Measurements from ENCODE around the gene MTA3.
A peak's percentile ranks its signal among the peaks of the same experiment; 100 is the strongest.

MTA3 gene

DNA sequence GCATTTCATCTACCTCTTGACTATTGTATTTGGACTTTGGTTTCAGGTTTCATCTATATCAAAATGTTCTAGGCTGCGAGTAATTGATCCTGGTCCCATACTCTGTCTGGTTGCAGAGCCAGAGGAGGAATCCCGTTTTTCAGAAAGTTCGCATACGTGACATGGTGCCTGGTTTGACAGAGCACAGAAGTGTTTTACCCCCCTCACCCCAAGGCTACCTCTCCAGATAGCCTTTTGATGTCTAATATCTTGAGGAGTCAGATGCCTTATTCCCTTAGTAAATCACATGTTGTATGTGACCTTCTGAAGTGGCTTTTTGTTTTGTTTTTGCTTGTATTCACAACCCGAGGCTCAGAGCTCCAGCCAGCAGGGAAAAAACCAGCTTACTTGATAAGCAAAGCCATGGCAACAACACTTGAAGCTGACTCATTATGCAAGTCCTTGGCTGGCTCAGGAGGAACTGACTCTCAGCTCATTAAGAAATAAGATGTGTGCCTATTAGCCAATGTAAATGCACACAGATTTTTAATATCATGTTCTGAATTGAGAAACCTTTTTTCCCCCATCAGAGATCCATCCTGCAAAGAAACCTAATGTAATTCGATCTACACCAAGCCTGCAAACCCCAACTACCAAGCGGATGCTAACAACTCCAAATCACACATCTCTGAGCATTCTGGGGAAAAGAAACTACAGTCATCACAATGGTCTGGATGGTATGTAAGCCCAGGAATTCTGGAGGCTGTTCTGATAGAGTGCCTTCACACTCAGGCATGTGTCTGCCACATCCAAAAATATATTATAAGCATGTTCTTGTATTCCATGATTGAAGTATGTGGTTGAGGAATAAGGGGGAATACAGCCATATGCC lies 154.1 kb downstream of the MTA3 start:
- Histone ChIP-seq H3K79me2 (ENCODE audit: low read length) (no peaks in the 10 kb centered on the region), H4K20me1 (ENCODE audit: insufficient read depth, low read length) (no peaks in the 10 kb centered on the region), H3K27ac (ENCODE audit: low read length) (peak overlapping the region; percentile 68), H3K36me3 (replicated peaks; ENCODE audit: low read depth, low read length) (peaks cover 15% of the 10 kb centered on the region), H3K27me3 (ENCODE audit: low read depth, low read length) (no peaks in the 10 kb centered on the region), H3K4me1 (ENCODE audit: low read length) (peaks cover 43% of the 10 kb centered on the region), H3K9ac (ENCODE audit: low read length) (peak overlapping the region; percentile 42; the same call in 1 of the 2 replicates), H3K9me3 (ENCODE audit: insufficient read depth, low read length) (no peaks in the 10 kb centered on the region), H2AFZ (ENCODE audit: low read depth, low read length) (0 out of 2 replicates have a peak overlapping the region, but pooled peaks have one; percentile 5), H3K4me2 (ENCODE audit: low read length) (peak overlapping the region; percentile 81), H3K4me3 (ENCODE audit: low read length) (peak overlapping the region; percentile 67)
- TF ChIP-seq, protein P1, sequence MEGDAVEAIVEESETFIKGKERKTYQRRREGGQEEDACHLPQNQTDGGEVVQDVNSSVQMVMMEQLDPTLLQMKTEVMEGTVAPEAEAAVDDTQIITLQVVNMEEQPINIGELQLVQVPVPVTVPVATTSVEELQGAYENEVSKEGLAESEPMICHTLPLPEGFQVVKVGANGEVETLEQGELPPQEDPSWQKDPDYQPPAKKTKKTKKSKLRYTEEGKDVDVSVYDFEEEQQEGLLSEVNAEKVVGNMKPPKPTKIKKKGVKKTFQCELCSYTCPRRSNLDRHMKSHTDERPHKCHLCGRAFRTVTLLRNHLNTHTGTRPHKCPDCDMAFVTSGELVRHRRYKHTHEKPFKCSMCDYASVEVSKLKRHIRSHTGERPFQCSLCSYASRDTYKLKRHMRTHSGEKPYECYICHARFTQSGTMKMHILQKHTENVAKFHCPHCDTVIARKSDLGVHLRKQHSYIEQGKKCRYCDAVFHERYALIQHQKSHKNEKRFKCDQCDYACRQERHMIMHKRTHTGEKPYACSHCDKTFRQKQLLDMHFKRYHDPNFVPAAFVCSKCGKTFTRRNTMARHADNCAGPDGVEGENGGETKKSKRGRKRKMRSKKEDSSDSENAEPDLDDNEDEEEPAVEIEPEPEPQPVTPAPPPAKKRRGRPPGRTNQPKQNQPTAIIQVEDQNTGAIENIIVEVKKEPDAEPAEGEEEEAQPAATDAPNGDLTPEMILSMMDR (IDR thresholded peaks at IDR 0.05; ENCODE audit: low read depth, low read length) = no peak
- no peak for TF ChIP-seq EZH2phosphoT487 (IDR thresholded peaks at IDR 0.05; ENCODE audit: low read depth)

DNA sequence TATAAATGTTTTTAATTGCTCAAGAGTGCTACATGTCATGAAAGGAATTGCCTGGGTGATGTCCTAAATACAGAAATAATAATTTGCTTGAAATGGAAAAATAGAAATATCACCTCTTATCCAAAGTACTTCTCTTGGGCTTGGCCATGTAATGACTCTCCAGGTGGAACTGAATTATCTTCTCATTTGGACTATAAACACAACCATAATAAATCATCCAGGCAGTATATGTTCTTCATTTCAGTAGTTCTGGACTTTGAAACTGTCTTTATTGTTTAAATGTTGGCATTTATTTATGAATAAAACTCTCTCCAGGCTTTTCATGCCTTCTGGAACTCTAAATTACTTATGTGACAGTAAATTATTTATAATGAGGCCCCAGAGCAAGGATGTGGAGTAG lies 155.0 kb downstream of the MTA3 start:
- Histone ChIP-seq H3K4me2 (ENCODE audit: low read length) (peak overlapping the region; percentile 81), H3K79me2 (ENCODE audit: low read length) (no peaks in the 10 kb centered on the region), H3K27me3 (ENCODE audit: low read depth, low read length) (no peaks in the 10 kb centered on the region), H3K9me3 (ENCODE audit: insufficient read depth, low read length) (no peaks in the 10 kb centered on the region), H4K20me1 (ENCODE audit: insufficient read depth, low read length) (no peaks in the 10 kb centered on the region), H2AFZ (ENCODE audit: low read depth, low read length) (no peak overlapping the region), H3K4me3 (ENCODE audit: low read length) (no peak overlapping the region), H3K4me1 (ENCODE audit: low read length) (peaks cover 43% of the 10 kb centered on the region), H3K36me3 (replicated peaks; ENCODE audit: low read depth, low read length) (peaks cover 15% of the 10 kb centered on the region), H3K27ac (ENCODE audit: low read length) (no peak overlapping the region), H3K9ac (ENCODE audit: low read length) (no peak overlapping the region)
- TF ChIP-seq, protein P1 (IDR thresholded peaks at IDR 0.05; ENCODE audit: low read depth, low read length) = no peak
- TF ChIP-seq EZH2phosphoT487 (IDR thresholded peaks at IDR 0.05; ENCODE audit: low read depth) = no peak

DNA sequence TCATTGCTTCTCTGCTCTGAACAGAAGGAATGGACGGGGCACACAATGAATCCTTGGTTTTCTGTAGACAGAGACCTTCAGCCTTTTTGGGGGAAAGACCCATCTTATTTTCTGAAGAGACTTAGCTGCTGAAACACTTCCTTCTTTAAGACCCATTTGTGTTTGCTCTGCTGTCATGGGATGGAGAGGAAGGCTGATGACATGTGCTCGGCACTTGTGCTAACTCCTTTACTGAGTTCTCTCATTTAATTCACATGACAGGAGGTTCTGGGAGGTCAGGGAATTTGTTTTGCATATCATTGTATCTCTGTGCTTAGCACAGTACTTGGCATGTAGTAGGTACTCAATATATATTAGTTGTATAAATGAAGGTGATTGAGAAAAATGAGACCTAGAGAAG lies 156.5 kb downstream of the MTA3 start:
- Histone ChIP-seq H3K27me3 (ENCODE audit: low read depth, low read length) (no peaks in the 10 kb centered on the region), H3K9me3 (ENCODE audit: insufficient read depth, low read length) (no peaks in the 10 kb centered on the region), H2AFZ (ENCODE audit: low read depth, low read length) (no peak overlapping the region), H3K4me1 (ENCODE audit: low read length) (peaks cover 43% of the 10 kb centered on the region), H3K36me3 (replicated peaks; ENCODE audit: low read depth, low read length) (peaks cover 15% of the 10 kb centered on the region), H3K27ac (ENCODE audit: low read length) (peak overlapping the region; percentile 55), H3K4me3 (ENCODE audit: low read length) (peak overlapping the region; percentile 5; the same call in 1 of the 2 replicates), H3K9ac (ENCODE audit: low read length) (no peak overlapping the region), H3K79me2 (ENCODE audit: low read length) (no peaks in the 10 kb centered on the region), H4K20me1 (ENCODE audit: insufficient read depth, low read length) (no peaks in the 10 kb centered on the region), H3K4me2 (ENCODE audit: low read length) (peak overlapping the region; percentile 33)
- TF ChIP-seq, protein P1 (IDR thresholded peaks at IDR 0.05; ENCODE audit: low read depth, low read length) = no peak
- TF ChIP-seq EZH2phosphoT487 (IDR thresholded peaks at IDR 0.05; ENCODE audit: low read depth) = no peak

DNA sequence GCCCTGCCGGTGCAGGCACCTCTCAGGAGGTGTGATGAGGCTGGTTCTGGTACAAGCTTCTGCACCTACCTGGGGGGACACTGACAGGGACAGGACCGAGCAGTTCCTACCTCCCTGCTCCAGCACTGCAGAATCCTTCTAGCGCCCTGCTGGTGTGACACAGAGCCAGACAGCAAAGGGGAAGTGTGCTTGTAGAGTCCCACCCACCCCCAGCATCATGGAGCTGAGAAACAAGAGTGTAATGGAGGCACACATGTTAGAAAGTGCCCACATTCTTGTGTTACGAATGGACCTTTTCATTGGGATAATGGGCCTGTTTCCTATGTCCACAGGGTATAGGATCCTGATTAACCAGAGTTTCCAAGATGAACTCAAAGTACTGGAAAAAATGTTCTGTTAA lies 157.2 kb downstream of the MTA3 start:
- Histone ChIP-seq H3K9ac (ENCODE audit: low read length) (no peak overlapping the region), H3K79me2 (ENCODE audit: low read length) (no peaks in the 10 kb centered on the region), H3K4me3 (ENCODE audit: low read length) (no peak overlapping the region), H3K9me3 (ENCODE audit: insufficient read depth, low read length) (no peaks in the 10 kb centered on the region), H3K36me3 (replicated peaks; ENCODE audit: low read depth, low read length) (peaks cover 18% of the 10 kb centered on the region), H3K27ac (ENCODE audit: low read length) (peak overlapping the region; percentile 55), H2AFZ (ENCODE audit: low read depth, low read length) (no peak overlapping the region), H3K4me2 (ENCODE audit: low read length) (peak overlapping the region; percentile 33), H3K4me1 (ENCODE audit: low read length) (peaks cover 43% of the 10 kb centered on the region), H3K27me3 (ENCODE audit: low read depth, low read length) (no peaks in the 10 kb centered on the region), H4K20me1 (ENCODE audit: insufficient read depth, low read length) (no peaks in the 10 kb centered on the region)
- TF ChIP-seq, protein P1 (IDR thresholded peaks at IDR 0.05; ENCODE audit: low read depth, low read length) = no peak
- no peak for TF ChIP-seq EZH2phosphoT487 (IDR thresholded peaks at IDR 0.05; ENCODE audit: low read depth)
